ENCODE measurements around the gene KCNIP4.

KCNIP4 gene

GRCh38 chr4:21709031-21709430 lies 239.5 kb downstream of the KCNIP4 start:
- H3K9ac ChIP-seq (ENCODE audit: insufficient read length, low read depth), result no peak overlapping the region
- peaks cover 3% of the 10 kb centered on the region for H3K4me1 ChIP-seq (ENCODE audit: insufficient read depth, insufficient read length)
- no peak overlapping the region for H3K4me3 ChIP-seq (ENCODE audit: insufficient read length, low read depth)
- no peaks in the 10 kb centered on the region for H3K36me3 ChIP-seq (ENCODE audit: insufficient read depth, insufficient read length, low read length)
- DNase-seq (ENCODE audit: low read depth, low spot score), result no peak
- no peaks in the 10 kb centered on the region for H3K9me3 ChIP-seq (ENCODE audit: insufficient read depth, low read length)
- TF ChIP-seq YY1 (IDR thresholded peaks at IDR 0.05; ENCODE audit: insufficient read depth, insufficient read length) (no peak), ZNF274 (IDR thresholded peaks at IDR 0.05; ENCODE audit: low read depth, low read length) (no peak), SUZ12 (IDR thresholded peaks at IDR 0.05; ENCODE audit: extremely low read depth, insufficient read depth, insufficient read length) (no peak)
- no peaks in the 10 kb centered on the region for H3K27me3 ChIP-seq (ENCODE audit: insufficient read depth, insufficient read length)

GRCh38 chr4:21699446-21699845 lies 249.1 kb downstream of the KCNIP4 start:
- Histone ChIP-seq H3K36me3 (ENCODE audit: insufficient read depth, insufficient read length, low read length) (no peaks in the 10 kb centered on the region), H3K4me1 (ENCODE audit: insufficient read depth, insufficient read length) (no peaks in the 10 kb centered on the region), H3K9me3 (ENCODE audit: insufficient read depth, low read length) (no peaks in the 10 kb centered on the region), H3K27me3 (ENCODE audit: insufficient read depth, insufficient read length) (peaks cover 3% of the 10 kb centered on the region), H3K4me3 (ENCODE audit: insufficient read length, low read depth) (no peak overlapping the region), H3K9ac (ENCODE audit: insufficient read length, low read depth) (no peak overlapping the region)
- DNase-seq (ENCODE audit: low read depth, low spot score), result peak; percentile 8
- no peak for TF ChIP-seq ZNF274 (IDR thresholded peaks at IDR 0.05; ENCODE audit: low read depth, low read length)
- TF ChIP-seq YY1 (IDR thresholded peaks at IDR 0.05; ENCODE audit: insufficient read depth, insufficient read length), result no peak
- TF ChIP-seq SUZ12 (IDR thresholded peaks at IDR 0.05; ENCODE audit: extremely low read depth, insufficient read depth, insufficient read length), result no peak

GRCh38 chr4:21697583-21697982 lies 251.0 kb downstream of the KCNIP4 start:
- Histone ChIP-seq H3K9ac (ENCODE audit: insufficient read length, low read depth) (no peak overlapping the region), H3K9me3 (ENCODE audit: insufficient read depth, low read length) (no peaks in the 10 kb centered on the region), H3K4me1 (ENCODE audit: insufficient read depth, insufficient read length) (no peaks in the 10 kb centered on the region), H3K36me3 (ENCODE audit: insufficient read depth, insufficient read length, low read length) (no peaks in the 10 kb centered on the region), H3K4me3 (ENCODE audit: insufficient read length, low read depth) (peak overlapping the region; percentile 6), H3K27me3 (ENCODE audit: insufficient read depth, insufficient read length) (peaks cover 3% of the 10 kb centered on the region)
- DNase-seq (ENCODE audit: low read depth, low spot score), result peak; percentile 33
- TF ChIP-seq SUZ12 (IDR thresholded peaks at IDR 0.05; ENCODE audit: extremely low read depth, insufficient read depth, insufficient read length), result no peak
- no peak for TF ChIP-seq YY1 (IDR thresholded peaks at IDR 0.05; ENCODE audit: insufficient read depth, insufficient read length)
- no peak for TF ChIP-seq ZNF274 (IDR thresholded peaks at IDR 0.05; ENCODE audit: low read depth, low read length)

GRCh38 chr4:21695141-21695540 lies 253.4 kb downstream of the KCNIP4 start:
- DNase-seq (ENCODE audit: low read depth, low spot score), result no peak
- TF ChIP-seq YY1 (IDR thresholded peaks at IDR 0.05; ENCODE audit: insufficient read depth, insufficient read length), result no peak
- no peak for TF ChIP-seq ZNF274 (IDR thresholded peaks at IDR 0.05; ENCODE audit: low read depth, low read length)
- TF ChIP-seq SUZ12 (IDR thresholded peaks at IDR 0.05; ENCODE audit: extremely low read depth, insufficient read depth, insufficient read length), result no peak
- Histone ChIP-seq H3K27me3 (ENCODE audit: insufficient read depth, insufficient read length) (peaks cover 3% of the 10 kb centered on the region), H3K9me3 (ENCODE audit: insufficient read depth, low read length) (peaks cover 6% of the 10 kb centered on the region; the same call in 1 of the 2 replicates), H3K36me3 (ENCODE audit: insufficient read depth, insufficient read length, low read length) (no peaks in the 10 kb centered on the region), H3K4me1 (ENCODE audit: insufficient read depth, insufficient read length) (no peaks in the 10 kb centered on the region), H3K9ac (ENCODE audit: insufficient read length, low read depth) (no peak overlapping the region), H3K4me3 (ENCODE audit: insufficient read length, low read depth) (no peak overlapping the region)

- Histone ChIP-seq H3K9ac (ENCODE audit: insufficient read length, low read depth) (no peak overlapping the region), H3K36me3 (ENCODE audit: insufficient read depth, insufficient read length, low read length) (no peaks in the 10 kb centered on the region), H3K9me3 (ENCODE audit: insufficient read depth, low read length) (peaks cover 8% of the 10 kb centered on the region; the same call in 1 of the 2 replicates), H3K4me1 (ENCODE audit: insufficient read depth, insufficient read length) (no peaks in the 10 kb centered on the region), H3K4me3 (ENCODE audit: insufficient read length, low read depth) (no peak overlapping the region), H3K27me3 (ENCODE audit: insufficient read depth, insufficient read length) (no peaks in the 10 kb centered on the region)
- no peak for DNase-seq (ENCODE audit: low read depth, low spot score)
- TF ChIP-seq SUZ12 (IDR thresholded peaks at IDR 0.05; ENCODE audit: extremely low read depth, insufficient read depth, insufficient read length) (no peak), ZNF274 (IDR thresholded peaks at IDR 0.05; ENCODE audit: low read depth, low read length) (no peak), YY1 (IDR thresholded peaks at IDR 0.05; ENCODE audit: insufficient read depth, insufficient read length) (no peak)
Observed at GRCh38 chr4:21692241-21692640, 256.3 kb downstream of the KCNIP4 start.

GRCh38 chr4:21688596-21689265 lies 259.8 kb downstream of the KCNIP4 start:
- no peak overlapping the region for H3K9ac ChIP-seq (ENCODE audit: insufficient read length, low read depth)
- no peaks in the 10 kb centered on the region for H3K27me3 ChIP-seq (ENCODE audit: insufficient read depth, insufficient read length)
- no peaks in the 10 kb centered on the region for H3K36me3 ChIP-seq (ENCODE audit: insufficient read depth, insufficient read length, low read length)
- peaks cover 8% of the 10 kb centered on the region; the same call in 1 of the 2 replicates for H3K9me3 ChIP-seq (ENCODE audit: insufficient read depth, low read length)
- no peak overlapping the region for H3K4me3 ChIP-seq (ENCODE audit: insufficient read length, low read depth)
- TF ChIP-seq YY1 (IDR thresholded peaks at IDR 0.05; ENCODE audit: insufficient read depth, insufficient read length) (no peak), ZNF274 (IDR thresholded peaks at IDR 0.05; ENCODE audit: low read depth, low read length) (no peak), SUZ12 (IDR thresholded peaks at IDR 0.05; ENCODE audit: extremely low read depth, insufficient read depth, insufficient read length) (no peak)
- no peak for DNase-seq (ENCODE audit: low read depth, low spot score)
- no peaks in the 10 kb centered on the region for H3K4me1 ChIP-seq (ENCODE audit: insufficient read depth, insufficient read length)

GRCh38 chr4:21685911-21686310 lies 262.7 kb downstream of the KCNIP4 start:
- TF ChIP-seq ZNF274 (IDR thresholded peaks at IDR 0.05; ENCODE audit: low read depth, low read length) (no peak), SUZ12 (IDR thresholded peaks at IDR 0.05; ENCODE audit: extremely low read depth, insufficient read depth, insufficient read length) (no peak), YY1 (IDR thresholded peaks at IDR 0.05; ENCODE audit: insufficient read depth, insufficient read length) (no peak)
- DNase-seq (ENCODE audit: low read depth, low spot score), result no peak
- Histone ChIP-seq H3K36me3 (ENCODE audit: insufficient read depth, insufficient read length, low read length) (no peaks in the 10 kb centered on the region), H3K9me3 (ENCODE audit: insufficient read depth, low read length) (peaks cover 8% of the 10 kb centered on the region; the same call in 1 of the 2 replicates), H3K9ac (ENCODE audit: insufficient read length, low read depth) (no peak overlapping the region), H3K4me3 (ENCODE audit: insufficient read length, low read depth) (no peak overlapping the region), H3K27me3 (ENCODE audit: insufficient read depth, insufficient read length) (no peaks in the 10 kb centered on the region), H3K4me1 (ENCODE audit: insufficient read depth, insufficient read length) (no peaks in the 10 kb centered on the region)
